Panc1 (cell line): Measurements from ENCODE around the gene HSPBP1. TPM values are rescaled to one million over a fixed set of nuclear protein-coding genes. Genes with fewer than 3 reads are reported as not detected.

ENCODE experiments used
- ATAC-seq: fragments of 200-7000 bp; cut with Tn5 transposase; 2 replicates; pipeline ENCODE4 v1.9.1; 2020; ENCODE audit warnings: mild to moderate bottlenecking, moderate library complexity
- BruUV-seq: library from RNA; stranded (reverse); fragments of 400-500 nt; replicated peaks from 2 replicates; lab custom pipeline; 2021; lab: Mats Ljungman, UMichigan
- CTCF ChIA-PET: fragments of 300-600 bp; sonication (Branson Sonifier 250); formaldehyde crosslinking; loops from one replicate; lab custom pipeline; 2022; ENCODE audit warnings: antibody characterized with exemption; lab: Charles Lee
- POLR2A ChIA-PET: fragments of 300-600 bp; sonication (Branson Sonifier 250); formaldehyde crosslinking; loops from one replicate; lab custom pipeline; 2022; ENCODE audit warnings: antibody characterized with exemption; lab: Charles Lee
- DNase-seq: peaks from one replicate; pipeline ENCODE4 v3.0.0-alpha.2; 2010; ENCODE audit warnings: low read depth, low spot score
- H3K27ac ChIP-seq: 2 replicates; pipeline ENCODE4 v1.5.1; 2011; ENCODE audit warnings: mild to moderate bottlenecking, low read length, inconsistent platforms
- H3K27me3 ChIP-seq: fragments of 200-500 bp; sonication (Bioruptor generic); 2 replicates; pipeline ENCODE4 v1.6.0; 2014; ENCODE audit warnings: low read length, inconsistent platforms; ENCODE audit not compliant: control insufficient read depth, insufficient read depth
- H3K36me3 ChIP-seq: fragments of 200-500 bp; sonication (Bioruptor generic); 2 replicates; pipeline ENCODE4 v1.5.1; 2014; ENCODE audit warnings: inconsistent platforms, mild to moderate bottlenecking, low read length, moderate library complexity; ENCODE audit not compliant: control insufficient read depth, insufficient read depth
- H3K4me1 ChIP-seq: 2 replicates; pipeline ENCODE4 v1.5.1; 2011; ENCODE audit warnings: inconsistent platforms, mild to moderate bottlenecking, low read length, moderate library complexity; ENCODE audit not compliant: control insufficient read depth, insufficient read depth
- H3K4me3 ChIP-seq, 2 experiments: 2 replicates each; pipeline ENCODE4 v1.5.1; 2011 to 2012; ENCODE audit warnings: low read depth in 2 of 2, low read length in 2 of 2, mild to moderate bottlenecking in 2 of 2, inconsistent platforms in 1 of 2, moderate library complexity in 1 of 2
- H3K9me3 ChIP-seq: fragments of 200-500 bp; sonication (Bioruptor generic); 2 replicates; pipeline ENCODE4 v1.5.1; 2014; ENCODE audit warnings: low read depth, mild to moderate bottlenecking, inconsistent platforms, low read length, moderate library complexity; ENCODE audit not compliant: control insufficient read depth, insufficient read depth
- CTCF ChIP-seq: fragments of 450-650 bp; IDR thresholded peaks from 2 replicates; pipeline ENCODE4 v1.5.1; 2017; ENCODE audit warnings: mild to moderate bottlenecking
- POLR2AphosphoS5 ChIP-seq: IDR thresholded peaks from 2 replicates; pipeline ENCODE4 v1.6.1; 2012; ENCODE audit warnings: mild to moderate bottlenecking, low read depth, low read length, moderate library complexity
- REST ChIP-seq, 2 experiments: IDR thresholded peaks; 2 replicates each; pipeline ENCODE4 v1.6.1; 2011 to 2012; ENCODE audit warnings: low read depth in 2 of 2, control low read depth in 1 of 2, low read length in 1 of 2, mild to moderate bottlenecking in 1 of 2, moderate library complexity in 1 of 2; ENCODE audit not compliant: insufficient read depth in 1 of 2
- SIN3A ChIP-seq: IDR thresholded peaks from 2 replicates; pipeline ENCODE4 v1.6.1; 2012; ENCODE audit warnings: low read depth, mild to moderate bottlenecking, low read length, moderate library complexity, borderline replicate concordance; ENCODE audit not compliant: insufficient read depth
- TCF7L2 ChIP-seq: IDR thresholded peaks from 2 replicates; pipeline ENCODE4 v1.6.1; 2011; ENCODE audit warnings: mild to moderate bottlenecking, low read depth, low read length, inconsistent platforms
- in situ Hi-C: cut with HindIII; loops from 2 replicates; pipeline ENCODE4 v1.10.0; 2016; ENCODE audit warnings: low sequenced_read_pairs, low pct_unique_long_range_greater_than_20kb
- intact Hi-C: fragments of 100-400 bp; cut with micrococcal nuclease; formaldehyde crosslinking; loops from one replicate; pipeline ENCODE4 v1.10.0; 2022; ENCODE audit not compliant: unreplicated experiment
- total RNA-seq: library from RNA; stranded (reverse); gene quantifications from one replicate; pipeline ENCODE4 v1.2.1, GENCODE V29; 2021; ENCODE audit not compliant: unreplicated experiment

The HSPBP1 gene
- total RNA-seq, 1 experiment from 2014 or later = 84.2 TPM

GRCh38 chr19:55241935-55242464, 37.9 kb downstream of the HSPBP1 start:
- H3K4me3 ChIP-seq = no peak overlapping the region
- TF ChIP-seq REST (IDR thresholded peaks at IDR 0.05; ENCODE audit: insufficient read depth in 1 of 2, low read depth in 2 of 2, low read length in 1 of 2) (no peak), POLR2AphosphoS5 (no peak), CTCF (no peak), TCF7L2 (no peak), SIN3A (no peak)
- no peaks in the 10 kb centered on the region for H3K4me1 ChIP-seq
- no TSS peak for BruUV-seq
- H3K27me3 ChIP-seq = no peaks in the 10 kb centered on the region
- ATAC-seq = peak; percentile 3; the same call in 1 of the 2 replicates
- intact Hi-C loops (no loop called here), in situ Hi-C loops (no loop called here)
- DNase-seq = no peak
- H3K27ac ChIP-seq = no peak overlapping the region
- CTCF ChIA-PET = no interaction called here
- POLR2A ChIA-PET = no interaction called here
- peaks cover 22% of the 10 kb centered on the region; the same call in 1 of the 2 replicates for H3K36me3 ChIP-seq
- no peaks in the 10 kb centered on the region for H3K9me3 ChIP-seq

GRCh38 chr19:55241143-55241934, 38.6 kb downstream of the HSPBP1 start:
- Histone ChIP-seq H3K27ac (no peak overlapping the region), H3K36me3 (peaks cover 21% of the 10 kb centered on the region; the same call in 1 of the 2 replicates), H3K9me3 (no peaks in the 10 kb centered on the region), H3K4me3 (no peak overlapping the region), H3K4me1 (no peaks in the 10 kb centered on the region), H3K27me3 (no peaks in the 10 kb centered on the region)
- intact Hi-C loops = no loop called here
- in situ Hi-C loops = no loop called here
- CTCF ChIA-PET = no interaction called here
- POLR2A ChIA-PET = no interaction called here
- no TSS peak for BruUV-seq
- DNase-seq = no peak
- 0 out of 2 replicates have a peak, but pooled peaks have one; percentile 9 for ATAC-seq
- no peak for TF ChIP-seq CTCF
- no peak for TF ChIP-seq POLR2AphosphoS5
- TF ChIP-seq SIN3A = no peak
- no peak for TF ChIP-seq TCF7L2
